ENCODE data around the gene SSBP3.
"Not testable (repeated sequence)": the region's sequence is repeated elsewhere in the genome, so short reads cannot be mapped to it uniquely, and the experiment has no call there.

Gene SSBP3

GRCh38 chr1:54355931-54356679 is 50.1 kb downstream of the SSBP3 start:
- in situ Hi-C loops (cut with MboI; ENCODE audit: low sequenced_read_pairs), result no loop called here

DNA sequence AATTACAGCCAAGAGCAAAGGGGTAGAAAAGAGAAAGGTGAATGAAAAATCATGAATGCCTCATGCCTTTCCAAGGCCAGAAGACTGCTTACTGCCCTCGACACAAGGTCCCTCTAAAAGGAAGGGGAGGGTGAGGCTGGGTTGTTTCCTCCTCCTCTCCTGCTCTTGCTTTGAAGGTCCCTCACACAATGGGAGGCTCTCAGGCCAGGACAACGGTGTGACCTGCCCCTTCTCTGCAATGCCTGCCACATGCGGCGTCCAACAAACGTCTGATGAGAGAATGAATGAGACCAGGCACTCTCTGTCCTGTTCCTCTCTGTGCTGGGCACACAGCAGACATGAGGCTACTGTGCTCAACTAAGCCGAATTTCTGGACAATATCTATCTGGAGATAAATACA is 51.3 kb downstream of the SSBP3 start:
- in situ Hi-C loops (cut with MboI; ENCODE audit: low sequenced_read_pairs), result no loop called here

DNA sequence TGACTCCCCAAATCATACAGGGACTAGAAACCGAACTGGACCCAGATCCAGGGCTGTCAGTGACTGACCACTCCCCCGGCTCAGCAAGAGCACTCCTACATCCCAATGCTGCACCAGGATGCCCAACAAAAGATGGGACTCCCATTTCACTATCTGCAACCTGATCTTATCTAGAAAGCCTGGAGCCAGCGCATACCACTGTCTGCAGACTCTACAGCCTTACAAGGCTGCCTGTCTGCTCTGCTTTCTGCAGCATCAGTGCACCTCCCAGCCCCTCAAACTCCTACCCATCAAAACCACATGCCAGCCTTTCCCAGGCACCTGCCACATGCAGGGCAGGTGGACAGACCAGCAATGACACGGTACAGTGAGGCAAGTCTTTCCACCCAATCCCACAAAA is 52.2 kb downstream of the SSBP3 start:
- in situ Hi-C loops (cut with MboI; ENCODE audit: low sequenced_read_pairs), result no loop called here

DNA sequence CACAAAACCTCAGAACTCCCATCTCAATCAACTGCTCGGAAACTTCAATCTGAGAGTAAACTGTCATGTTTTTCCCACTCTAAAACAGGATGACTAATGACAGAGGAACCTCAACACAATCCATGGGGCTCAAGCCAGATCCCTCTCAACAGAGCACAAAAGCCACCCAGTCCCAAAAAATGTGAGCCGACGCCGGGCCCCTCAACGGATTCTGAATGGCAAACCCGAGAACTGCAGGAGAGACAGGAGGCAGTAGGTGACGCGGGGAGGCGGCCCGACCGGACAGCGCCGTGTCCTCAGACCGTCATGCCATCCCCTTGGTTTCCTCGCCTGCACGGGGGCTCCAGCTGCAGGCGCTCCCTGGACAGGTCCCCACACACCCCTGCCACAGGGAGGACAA is 53.4 kb downstream of the SSBP3 start:
- in situ Hi-C loops (cut with MboI; ENCODE audit: low sequenced_read_pairs), result no loop called here

- in situ Hi-C loops (cut with MboI; ENCODE audit: low sequenced_read_pairs), result no loop called here
These were observed 55.8 kb downstream of the SSBP3 start for GRCh38 chr1:54350360-54350759.

DNA sequence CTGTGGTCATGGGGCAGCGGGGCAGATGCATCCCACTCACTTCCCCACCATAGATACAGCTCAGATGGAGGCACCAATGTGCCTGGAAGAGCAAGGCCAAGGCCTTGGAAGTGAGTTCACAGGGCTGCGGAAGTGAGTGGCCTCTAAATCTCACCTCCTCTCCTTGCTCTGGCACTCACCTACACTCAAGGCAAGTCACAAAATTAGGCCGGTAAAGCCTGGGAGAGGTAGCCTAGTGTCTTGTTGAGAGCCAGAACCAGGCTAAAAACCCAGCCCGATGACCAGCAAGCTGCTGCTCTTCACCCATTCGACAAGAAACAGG is 57.5 kb downstream of the SSBP3 start:
- in situ Hi-C loops (cut with MboI; ENCODE audit: low sequenced_read_pairs), result no loop called here

- in situ Hi-C loops (cut with MboI; ENCODE audit: low sequenced_read_pairs), result no loop called here
These were observed 58.1 kb downstream of the SSBP3 start for GRCh38 chr1:54347955-54348699.

DNA sequence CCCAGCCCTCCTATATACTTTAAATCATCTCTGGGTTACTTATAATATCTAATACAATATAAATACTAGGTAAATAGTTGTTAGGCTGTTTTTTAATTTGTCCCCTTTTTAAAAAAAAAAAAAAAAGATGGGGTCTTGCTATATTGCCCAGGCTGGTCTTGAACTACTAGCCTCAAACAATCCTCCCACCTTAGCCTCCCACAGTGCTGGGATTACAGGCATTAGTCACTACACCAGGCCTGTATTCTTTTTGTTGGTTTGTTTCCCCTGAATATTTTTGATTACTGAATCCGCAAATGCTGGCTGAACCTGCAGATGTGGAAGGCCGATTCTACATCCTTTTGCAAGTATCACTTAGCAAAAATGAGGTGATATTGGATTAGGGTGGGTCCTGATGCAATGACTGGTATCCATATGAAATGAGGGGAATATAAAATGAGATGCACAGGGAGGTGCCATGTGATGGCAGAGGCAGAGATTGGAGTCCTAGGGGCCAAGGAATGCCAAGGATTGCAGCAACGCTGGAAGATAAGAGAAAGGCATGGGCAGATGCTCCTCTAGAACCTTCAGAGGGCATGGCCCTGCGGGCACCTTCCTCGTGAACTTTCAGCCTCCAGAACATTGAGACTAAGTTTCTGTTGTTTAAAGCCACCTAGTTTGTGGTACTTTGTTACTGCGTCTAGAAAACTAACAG is 58.8 kb downstream of the SSBP3 start:
- in situ Hi-C loops (cut with MboI; ENCODE audit: low sequenced_read_pairs), result no loop called here

DNA sequence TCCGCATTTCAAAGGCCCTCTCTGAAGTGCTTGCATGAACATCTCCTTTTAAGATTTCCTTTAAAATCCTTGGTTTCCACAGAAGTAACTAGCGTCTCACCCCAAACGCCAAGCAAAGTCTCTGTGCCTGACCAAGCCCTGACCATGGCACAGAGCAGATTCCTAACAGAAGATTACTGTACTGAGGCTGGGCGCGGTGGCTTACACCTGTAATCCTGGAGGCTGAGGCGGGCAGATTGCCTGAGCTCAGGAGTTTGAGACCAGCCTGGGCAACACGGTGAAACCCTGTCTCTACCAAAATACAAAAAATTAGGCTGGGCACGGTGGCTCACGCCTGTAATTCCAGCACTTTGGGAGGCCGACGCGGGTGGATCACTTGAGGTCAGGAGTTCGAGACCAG is 60.6 kb downstream of the SSBP3 start:
- in situ Hi-C loops (cut with MboI; ENCODE audit: low sequenced_read_pairs), result not testable (repeated sequence)

DNA sequence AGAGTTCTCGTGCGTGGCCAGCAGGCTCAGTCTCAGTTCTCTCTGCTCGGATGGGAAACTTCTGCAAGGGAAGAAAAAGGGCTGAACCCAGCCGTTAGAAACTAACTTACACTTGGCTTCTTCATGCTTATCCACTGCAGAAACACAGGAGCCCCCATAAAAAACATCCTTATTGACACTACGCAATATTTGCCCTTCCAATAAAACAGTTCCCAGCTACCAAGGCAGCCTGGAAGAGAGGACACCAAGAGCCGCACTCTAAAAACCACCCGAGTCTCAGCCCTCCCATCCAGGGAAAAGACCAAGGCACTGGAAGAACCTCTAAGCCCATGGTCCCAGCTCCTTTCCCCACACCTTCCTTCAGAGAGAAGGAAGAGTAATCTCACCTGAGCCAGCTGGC is 61.1 kb downstream of the SSBP3 start:
- in situ Hi-C loops (cut with MboI; ENCODE audit: low sequenced_read_pairs), result no loop called here

DNA sequence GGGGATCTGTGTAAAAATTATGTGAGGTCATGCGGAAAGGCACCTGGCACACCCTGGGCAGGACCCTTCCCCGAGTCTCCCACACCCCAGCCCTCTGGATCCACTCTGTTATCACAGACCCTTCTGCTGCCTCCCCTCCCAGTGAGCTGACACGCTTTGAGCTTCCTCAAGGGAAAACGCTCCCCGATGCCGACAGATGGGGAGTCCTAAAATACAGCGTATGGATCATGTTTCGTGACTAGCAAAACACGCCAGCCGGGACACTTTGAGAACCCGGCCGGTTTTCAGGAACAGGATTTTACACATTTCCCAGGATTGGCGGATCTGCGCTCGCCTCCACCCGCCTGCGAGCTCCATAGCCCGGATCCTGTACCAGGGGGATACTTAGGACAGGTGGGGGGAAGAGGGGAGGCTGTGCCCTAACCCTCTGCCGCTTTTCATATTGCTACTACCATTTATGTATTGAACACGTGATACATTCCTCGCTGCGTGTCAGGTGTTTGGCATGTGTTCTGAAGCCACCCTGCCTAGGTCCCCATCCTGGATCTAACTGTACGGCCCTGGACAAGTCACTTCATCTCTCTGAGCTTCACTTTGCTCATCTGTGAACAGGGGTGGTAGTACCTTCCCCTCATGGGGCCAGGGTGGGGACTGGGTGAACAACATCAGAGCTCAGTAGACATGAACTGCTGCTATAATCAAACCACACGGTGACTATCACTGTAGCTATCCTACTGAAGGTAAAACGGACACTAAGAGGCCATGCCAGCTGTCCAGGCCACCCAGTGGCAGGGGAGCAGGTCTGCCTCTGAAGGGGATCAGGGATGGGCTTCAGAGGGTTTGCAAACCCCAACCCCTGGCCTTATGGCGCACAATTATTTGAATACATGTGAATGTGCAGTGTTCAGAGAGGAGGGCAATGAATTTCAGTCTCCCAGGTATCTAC is 63.2 kb downstream of the SSBP3 start:
- in situ Hi-C loops (cut with MboI; ENCODE audit: low sequenced_read_pairs), result no loop called here

GRCh38 chr1:54342288-54342687 is 63.9 kb downstream of the SSBP3 start:
- in situ Hi-C loops (cut with MboI; ENCODE audit: low sequenced_read_pairs), result no loop called here

DNA sequence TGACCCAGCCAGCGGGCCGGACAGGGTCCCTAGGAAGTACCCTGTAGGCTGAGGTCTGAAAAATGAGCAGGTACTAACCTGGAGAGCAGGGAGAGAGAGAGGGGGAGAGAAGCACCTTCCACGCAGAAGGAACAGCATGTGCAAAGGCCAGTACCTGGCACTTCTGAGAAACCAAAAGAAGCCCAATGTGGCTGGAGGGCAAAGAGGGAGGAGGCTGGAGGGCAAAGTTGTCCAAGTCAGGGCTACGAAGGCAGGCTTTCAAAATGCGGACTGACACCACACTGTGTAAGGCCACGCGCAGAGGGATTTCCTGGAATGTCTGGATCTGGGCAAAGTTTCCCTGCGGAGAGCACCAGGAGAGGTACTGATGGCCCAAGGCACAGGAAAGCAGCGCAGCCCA is 64.4 kb downstream of the SSBP3 start:
- in situ Hi-C loops (cut with MboI; ENCODE audit: low sequenced_read_pairs), result no loop called here

GRCh38 chr1:54340878-54341277 is 65.3 kb downstream of the SSBP3 start:
- in situ Hi-C loops (cut with MboI; ENCODE audit: low sequenced_read_pairs), result no loop called here

DNA sequence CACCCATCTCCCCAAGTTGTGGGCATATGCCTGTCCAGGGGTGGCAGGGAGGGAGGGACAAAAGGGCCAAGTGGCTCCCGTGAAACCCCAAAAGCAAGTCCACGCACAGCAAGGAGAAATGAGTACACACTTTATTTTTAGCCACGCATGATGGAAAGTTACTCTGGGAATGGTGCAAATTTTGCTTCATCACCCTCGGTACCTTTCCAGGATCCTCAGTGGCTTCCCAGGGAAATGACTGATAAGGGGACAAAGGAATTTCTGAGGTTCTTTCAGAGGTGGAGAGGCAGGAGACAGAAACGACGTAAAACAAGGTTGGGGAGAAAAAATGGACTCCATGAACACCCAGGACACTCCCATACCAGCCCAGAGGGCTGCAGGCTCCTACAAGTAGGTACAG is 65.8 kb downstream of the SSBP3 start:
- in situ Hi-C loops (cut with MboI; ENCODE audit: low sequenced_read_pairs), result no loop called here

- in situ Hi-C loops (cut with MboI; ENCODE audit: low sequenced_read_pairs), result no loop called here
These were observed 67.1 kb downstream of the SSBP3 start for GRCh38 chr1:54339126-54339525.

GRCh38 chr1:54338464-54338863 is 67.7 kb downstream of the SSBP3 start:
- in situ Hi-C loops (cut with MboI; ENCODE audit: low sequenced_read_pairs), result no loop called here

DNA sequence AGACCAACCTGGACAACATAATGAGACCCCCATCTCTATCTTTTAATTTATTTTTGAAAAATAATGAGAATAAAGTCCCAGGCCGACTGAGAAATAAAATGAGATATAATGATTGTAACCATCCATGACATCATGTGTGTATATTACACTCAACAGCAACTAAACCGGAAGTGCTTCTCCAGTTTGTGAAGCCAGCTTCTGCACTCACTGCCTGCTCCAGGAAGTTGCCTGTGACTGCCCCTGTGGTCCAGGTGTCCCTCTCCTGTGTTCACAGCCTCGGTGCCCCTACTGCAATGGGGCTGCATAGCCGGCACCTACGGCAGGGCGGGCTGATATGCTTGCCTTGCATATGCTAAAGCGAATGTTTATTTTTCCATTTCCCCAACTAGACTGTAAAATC is 68.3 kb downstream of the SSBP3 start:
- in situ Hi-C loops (cut with MboI; ENCODE audit: low sequenced_read_pairs), result no loop called here

GRCh38 chr1:54337034-54337433 is 69.2 kb downstream of the SSBP3 start:
- in situ Hi-C loops (cut with MboI; ENCODE audit: low sequenced_read_pairs), result no loop called here

DNA sequence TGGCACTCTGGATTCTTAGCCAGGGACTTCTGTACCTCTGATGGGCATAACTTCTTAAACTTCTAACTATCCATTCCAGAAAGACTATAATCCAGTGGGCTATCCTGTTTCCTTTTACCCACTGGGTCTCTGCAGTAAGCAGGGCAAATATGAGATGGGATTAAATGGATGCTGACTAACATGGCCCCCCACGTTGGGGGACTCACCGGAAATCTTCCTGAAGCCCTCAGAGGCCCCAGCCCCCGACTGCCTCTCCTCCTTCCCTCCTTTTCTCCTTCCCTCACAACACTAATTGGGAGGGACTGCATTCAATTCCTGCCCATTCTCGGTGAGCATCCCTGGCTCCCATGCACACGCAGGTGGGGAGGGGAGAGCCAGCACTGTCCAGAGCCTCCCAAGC is 70.1 kb downstream of the SSBP3 start:
- in situ Hi-C loops (cut with MboI; ENCODE audit: low sequenced_read_pairs), result no loop called here

DNA sequence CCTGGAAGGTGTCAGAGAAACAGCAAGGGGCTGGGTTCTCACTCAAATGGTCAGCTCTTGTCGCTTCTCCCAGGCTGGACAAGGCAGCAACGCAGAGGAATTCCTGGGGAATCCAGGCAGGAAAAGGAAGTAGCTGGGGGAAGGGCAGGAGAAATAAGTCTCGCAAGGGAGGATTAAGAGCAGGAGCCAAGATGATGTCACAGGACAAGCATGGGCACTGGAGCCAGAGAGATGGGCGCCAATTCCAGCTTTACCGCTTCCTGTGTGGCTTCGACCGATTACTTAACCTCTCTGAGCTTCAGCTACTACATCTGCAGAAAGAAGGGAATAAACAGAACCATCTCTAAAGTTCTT is 70.5 kb downstream of the SSBP3 start:
- in situ Hi-C loops (cut with MboI; ENCODE audit: low sequenced_read_pairs), result no loop called here

All from hTERT RPE-1 (cell line).